Activated CD4-positive, alpha-beta T cell treated with anti-CD3 and anti-CD28 coated beads, Interleukin-2, amount 50 U/mL, for 48 hours (primary cell): ENCODE data around the gene GP1BB.

Source experiments
- DNase-seq, 2 experiments: peaks; one replicate each; pipeline ENCODE4 v3.0.0-alpha.2; 2020

Gene GP1BB

DNA sequence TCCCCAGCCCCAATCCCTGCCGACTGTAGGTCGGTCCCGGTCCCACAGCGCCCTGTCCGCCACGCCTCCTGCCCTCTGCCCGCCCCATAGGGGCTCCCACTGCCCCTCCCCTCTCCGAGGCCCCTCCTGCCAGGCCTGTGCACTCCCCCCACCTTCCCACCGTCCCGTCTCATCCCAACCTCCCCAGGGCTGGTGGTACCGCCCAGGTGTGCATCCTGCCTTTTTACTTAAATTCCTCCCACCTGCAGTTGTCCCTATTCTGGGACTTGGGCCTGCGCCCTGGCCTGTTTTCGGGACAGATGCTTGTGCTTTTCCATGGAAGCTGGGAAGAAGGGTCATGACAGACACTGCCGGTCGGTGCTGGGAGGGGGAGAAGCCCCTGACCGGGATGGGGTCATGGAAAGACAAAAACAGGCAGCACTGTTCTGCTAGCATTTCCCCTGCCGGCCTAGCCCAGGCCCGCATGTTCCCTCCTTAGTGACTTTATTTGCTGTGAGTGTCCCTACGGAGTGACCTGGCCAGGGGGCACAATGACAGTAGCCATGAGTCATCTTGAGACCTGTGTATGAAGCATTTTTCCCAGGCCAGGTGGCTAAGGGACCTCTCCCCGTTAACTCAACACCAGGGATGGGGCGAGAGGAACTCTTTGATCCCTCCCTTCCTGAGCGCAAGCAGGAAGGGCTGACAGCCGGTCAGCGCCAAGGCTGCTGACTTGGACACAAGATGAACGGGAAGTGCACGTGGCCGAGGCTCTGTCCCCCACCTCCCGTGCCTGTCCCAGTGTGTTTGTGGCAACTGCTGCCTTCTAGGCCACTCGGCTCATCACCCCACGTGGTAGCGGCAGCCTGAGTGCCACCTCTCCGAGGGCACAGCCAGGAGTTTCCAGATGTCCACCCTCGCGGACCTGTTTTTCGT, 44.3 kb downstream of the GP1BB start:
- no peak for DNase-seq

- DNase-seq, result no peak
Observed at GRCh38 chr22:19769393-19769715, 46.0 kb downstream of the GP1BB start.

- no peak for DNase-seq
Observed at GRCh38 chr22:19770349-19771220, 47.2 kb downstream of the GP1BB start.

GRCh38 chr22:19772422-19772672, 49.0 kb downstream of the GP1BB start:
- DNase-seq, result no peak

DNA sequence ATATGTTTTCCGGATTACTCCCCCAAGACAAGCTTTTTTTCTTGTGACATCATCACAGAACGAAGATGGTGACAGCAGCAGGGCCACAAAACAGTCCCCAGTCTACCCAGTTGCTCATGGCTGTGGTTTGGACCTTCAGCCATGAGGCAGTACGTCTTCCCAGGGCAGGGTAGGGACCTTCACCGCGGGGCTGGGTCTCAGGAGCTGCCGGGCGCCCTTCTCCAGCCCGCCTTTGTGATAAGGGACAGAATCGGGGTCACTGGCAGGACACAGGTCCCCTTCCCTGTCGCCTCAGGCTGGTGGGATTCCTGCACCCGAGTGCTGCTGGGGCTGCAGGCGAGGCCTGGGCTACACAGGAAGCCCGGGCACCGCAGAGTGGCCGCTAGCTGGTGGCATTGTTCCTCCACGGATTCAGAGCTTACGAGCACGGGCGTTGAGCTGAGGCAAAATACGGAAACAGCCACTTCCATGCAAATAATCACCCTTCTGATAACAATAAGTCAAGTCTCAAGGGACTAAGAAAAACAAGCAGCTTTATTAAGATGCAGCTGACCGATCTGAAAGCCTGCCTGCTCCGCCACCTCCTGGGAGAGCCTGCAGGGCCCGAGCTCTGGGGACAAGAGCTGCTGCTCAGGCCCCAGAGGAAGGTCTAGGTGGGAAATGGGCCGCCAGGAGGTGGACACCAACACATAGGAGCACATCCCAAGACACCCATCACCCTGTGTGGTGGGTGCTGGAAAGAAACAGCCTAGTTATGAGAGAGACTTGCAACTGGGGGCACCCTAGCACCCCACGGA, 49.5 kb downstream of the GP1BB start:
- no peak for DNase-seq

DNA sequence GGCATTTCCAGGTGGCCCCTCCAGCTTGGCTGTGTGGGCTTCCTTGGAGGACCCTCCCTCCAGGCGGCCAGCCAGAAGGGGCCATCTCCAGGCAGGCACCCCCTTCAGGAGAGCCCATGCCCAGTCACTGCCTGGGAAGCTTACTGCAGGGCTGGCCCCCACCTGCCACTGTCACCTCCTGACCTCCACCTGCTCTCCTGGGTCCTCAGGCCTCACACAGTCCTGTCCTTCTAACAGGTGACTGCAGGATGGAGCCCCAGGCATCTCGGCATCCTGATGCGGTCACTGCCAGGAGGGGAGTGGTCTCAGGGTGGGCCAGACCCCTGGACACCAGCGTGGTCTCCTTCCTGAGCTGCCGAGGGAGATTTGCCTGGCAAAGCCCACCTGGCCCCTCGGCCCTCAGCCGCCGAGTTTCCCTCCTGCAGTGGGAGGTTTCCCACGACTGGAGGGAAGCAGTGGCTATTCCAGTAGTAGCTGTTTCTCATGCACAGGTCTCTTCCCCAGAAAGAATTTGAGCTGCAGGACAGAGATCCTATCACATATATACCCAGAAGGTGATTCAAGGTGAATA, 50.2 kb downstream of the GP1BB start:
- DNase-seq, result no peak
